ENCODE measurements around the gene BEND2.
"Not testable (repeated sequence)": the region's sequence is repeated elsewhere in the genome, so short reads cannot be mapped to it uniquely, and the experiment has no call there.

BEND2 gene

GRCh38 chrX:18220786-18221185 is at the start of gene BEND2:
Gene BEND2, minus strand, starts transcription at chrX:18220886. Its CDS starts 136 bp downstream, at chrX:18220750.
- DNase-seq: no peak

DNA sequence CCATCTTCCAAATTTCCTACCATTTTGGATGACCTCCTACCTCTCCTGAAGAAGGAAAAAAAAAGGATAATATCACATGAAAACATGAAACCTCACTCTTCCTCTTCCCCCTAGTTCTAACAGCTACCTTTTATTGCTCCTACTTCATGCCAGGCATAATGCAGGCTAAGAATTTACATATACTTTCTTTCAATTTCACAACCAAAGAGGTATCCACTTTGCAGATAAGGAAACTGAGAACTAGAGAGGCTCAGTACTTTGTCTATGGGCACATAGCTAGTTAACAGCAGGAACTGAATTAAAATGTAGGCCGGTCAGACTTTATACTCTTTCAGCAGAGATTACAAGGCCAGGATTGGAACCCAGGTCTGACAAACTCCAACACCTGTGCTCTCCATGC is 34.4 kb upstream of the BEND2 start:
- no peak for DNase-seq

DNA sequence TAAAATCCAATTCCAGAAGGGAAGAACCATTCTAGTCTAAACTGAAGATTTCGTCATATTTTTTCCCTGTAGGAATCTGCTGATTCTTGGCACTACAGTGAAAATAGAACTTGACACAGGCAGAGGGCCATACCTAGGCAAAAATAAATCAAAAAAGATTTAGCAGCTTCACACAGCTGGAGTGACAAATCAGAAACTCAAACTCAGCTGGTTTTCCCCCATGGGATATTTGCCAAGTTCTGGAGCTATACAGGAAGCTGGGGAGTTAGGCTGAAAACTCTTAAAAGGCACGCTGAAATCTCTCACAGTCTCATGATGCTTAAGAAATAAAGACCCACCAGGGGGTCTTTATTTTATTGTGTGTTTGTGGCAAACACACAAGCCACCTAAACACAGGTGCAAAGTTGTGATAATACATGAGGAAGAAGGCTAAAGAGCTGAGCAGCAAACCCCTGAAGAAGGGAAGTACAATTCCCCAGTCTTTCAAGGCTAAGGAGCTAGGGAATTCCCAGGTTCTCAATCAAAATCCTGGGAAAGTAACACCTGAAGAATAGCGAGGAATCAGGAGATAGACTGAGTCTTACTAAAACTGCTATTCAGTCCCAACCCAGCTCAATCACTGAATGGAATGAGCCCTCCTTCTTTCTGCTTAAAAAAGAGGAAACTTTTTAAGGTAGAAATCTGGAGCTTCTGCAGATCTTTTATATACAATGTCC is 32.1 kb upstream of the BEND2 start:
- DNase-seq: no peak

DNA sequence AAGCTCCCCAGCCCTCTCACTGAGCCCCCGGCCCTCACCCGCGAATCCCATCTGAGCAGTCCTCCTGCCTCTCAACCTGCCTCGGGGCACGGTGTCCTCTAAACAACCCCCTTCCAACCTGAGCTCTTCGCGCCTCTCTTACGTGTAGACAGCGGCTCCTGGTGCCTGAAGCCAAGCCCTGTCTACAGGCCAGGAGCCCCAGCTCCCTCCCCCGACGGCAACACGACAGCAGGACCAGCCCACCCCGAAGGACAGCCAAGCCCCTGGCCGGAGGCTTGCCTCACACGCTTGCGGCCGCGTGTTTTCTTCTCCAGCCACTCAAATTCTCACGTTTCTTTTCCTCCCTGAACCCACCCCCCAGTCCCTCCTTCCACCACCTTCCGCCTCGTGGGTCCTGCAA is 9.0 kb upstream of the BEND2 start:
- not testable (repeated sequence) for DNase-seq

- DNase-seq: no peak
Measured at GRCh38 chrX:18228069-18228468, 7.4 kb upstream of the BEND2 start.

DNA sequence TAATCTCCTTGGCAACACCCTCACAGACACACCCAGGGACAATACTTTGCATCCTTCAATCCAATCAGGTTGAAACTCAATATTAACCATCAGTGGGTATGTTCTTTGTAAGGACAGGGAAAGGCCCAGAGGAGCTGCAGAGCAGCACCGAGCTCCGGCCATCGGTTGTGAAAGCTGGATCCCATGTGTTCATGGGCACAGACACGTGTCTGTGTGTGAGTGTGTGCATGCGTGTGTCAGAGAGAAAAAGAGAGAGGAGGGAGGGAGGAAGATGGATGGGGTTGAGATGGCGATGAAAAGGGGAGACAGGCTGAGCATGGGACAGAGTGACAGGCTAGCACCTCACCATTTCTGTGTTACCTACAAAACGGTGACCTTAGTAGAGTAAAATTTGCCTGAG is 6.8 kb upstream of the BEND2 start:
- DNase-seq: no peak

DNA sequence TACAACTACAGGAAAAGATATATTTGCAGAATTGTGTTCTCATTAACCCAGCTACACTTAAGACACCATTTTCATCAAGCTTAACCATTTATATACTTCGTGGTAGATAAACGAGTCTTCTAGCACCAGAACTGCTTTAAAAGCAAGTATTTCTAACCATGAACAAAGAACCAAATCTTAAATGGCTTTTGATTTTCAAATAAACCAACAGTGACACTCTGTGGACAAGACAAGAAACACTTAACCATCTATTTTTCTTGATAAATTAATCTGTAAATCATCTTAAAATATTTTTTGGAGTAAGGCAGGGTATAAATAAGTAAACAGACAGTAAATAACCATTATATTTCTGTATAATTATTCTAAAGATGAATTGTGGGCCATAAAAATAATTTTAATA is 10.2 kb downstream of the BEND2 start:
- no peak for DNase-seq

- no peak for DNase-seq
Measured at GRCh38 chrX:18206657-18207056, 14.0 kb downstream of the BEND2 start.

- no peak for DNase-seq
Measured at GRCh38 chrX:18203631-18204030, 17.1 kb downstream of the BEND2 start.

DNA sequence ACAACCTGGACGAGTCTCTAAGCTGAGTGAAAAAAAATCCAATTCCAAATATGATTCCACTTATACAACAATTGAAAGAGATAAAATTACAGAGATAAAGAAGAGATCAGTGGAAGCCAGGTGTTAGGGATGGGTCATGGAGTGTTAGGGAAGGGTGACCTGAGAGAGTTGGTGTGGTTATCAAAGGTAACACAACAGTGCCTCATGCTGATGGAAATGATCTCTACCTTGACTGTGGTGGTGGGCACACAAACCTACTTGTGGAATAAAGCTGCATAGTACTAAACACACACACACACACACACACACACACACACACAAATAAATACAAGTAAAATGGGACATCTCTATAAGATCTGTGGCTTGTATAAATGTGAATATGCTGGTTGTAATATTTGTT is 26.0 kb downstream of the BEND2 start:
- DNase-seq: no peak

GRCh38 chrX:18179446-18179845 is 41.2 kb downstream of the BEND2 start:
- no peak for DNase-seq

DNA sequence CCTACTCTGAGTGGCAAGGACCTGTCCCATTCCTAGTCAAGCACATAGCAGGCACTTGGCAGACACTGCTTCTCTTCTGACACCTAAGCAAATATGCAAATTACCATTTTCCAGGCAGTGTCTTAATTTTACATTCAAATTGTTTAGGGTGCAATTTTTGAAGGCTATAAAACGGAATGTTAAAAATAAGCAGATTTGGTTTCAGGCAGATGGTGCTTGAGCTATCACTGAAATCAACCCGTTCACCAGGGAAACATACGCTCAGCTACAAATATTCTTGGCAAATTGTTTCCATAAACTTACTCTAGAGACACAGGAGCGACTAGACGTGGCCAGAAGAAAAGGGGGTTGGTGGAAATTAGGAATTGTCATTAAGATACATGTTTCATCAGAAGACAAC is 45.7 kb downstream of the BEND2 start:
- DNase-seq: no peak

DNA sequence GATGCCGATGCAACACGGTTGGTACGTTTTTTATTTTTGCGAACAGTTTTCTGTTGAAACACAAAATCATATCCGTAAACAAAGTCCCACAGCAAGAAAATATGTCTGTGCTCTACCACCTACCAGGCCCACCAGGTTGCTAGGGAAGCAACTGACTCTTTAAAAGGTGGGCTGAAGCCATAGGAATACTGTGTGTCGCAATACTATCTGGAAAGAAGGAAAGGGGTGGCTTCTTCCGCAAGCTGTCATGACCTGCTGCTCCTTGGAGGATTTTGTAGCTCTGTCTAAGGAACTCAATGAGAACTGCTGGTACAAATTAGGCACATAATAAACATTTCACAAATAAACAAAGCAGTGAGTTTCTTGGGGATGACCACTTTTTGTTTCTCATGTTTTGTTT is 46.5 kb downstream of the BEND2 start:
- no peak for DNase-seq

DNA sequence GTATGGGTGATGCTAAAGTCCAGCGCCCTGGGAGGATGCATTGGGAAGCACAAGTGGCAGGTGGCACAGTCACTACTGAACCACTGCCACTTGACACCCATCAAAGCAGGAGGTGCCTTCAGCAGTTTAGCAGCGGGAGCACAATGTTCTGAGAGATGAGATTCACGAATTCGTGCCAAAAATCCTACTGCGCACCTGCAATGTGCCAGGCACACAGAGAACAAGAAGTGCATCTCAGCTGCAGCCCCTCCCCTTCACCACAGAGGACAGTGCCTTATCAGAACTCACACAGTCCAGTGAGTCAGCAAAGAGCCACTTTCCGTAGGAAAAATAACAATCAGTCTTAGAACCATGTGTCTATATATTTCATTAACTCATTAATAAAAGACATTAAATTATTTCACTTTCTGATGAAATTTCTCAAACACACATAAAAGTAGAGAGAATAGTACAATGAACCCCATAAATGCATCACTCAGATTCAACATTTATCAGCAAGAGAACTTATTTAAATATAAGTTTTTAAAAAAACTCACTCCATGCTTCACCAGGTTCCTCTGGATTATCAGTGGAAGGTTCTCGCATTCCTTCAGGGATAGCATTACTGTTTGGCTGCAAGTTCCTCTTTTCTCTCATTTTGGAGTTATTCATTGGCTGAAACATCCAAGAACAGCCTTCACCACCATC is 47.0 kb downstream of the BEND2 start:
- DNase-seq: no peak

- DNase-seq: no peak
Measured at GRCh38 chrX:18172970-18173369, 47.7 kb downstream of the BEND2 start.

DNA sequence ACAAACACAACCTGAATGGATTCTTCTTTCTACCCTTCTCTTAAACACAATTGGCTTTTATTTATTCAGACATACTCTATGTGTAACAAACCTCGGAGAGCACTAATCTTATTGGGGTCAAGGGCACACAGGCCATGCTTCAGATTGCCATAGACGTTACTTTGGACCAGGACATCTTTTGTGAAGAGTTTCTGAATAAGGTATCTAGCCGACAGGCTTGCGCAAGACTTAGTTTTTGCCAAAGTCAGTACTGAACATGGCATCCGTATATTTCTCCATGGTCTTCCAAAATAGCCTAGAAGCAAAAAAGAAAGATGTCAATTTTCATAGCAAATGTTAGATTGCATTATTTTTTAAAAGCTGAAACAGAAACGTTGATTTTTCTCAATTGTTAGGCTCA is 49.8 kb downstream of the BEND2 start:
- DNase-seq: no peak

DNA sequence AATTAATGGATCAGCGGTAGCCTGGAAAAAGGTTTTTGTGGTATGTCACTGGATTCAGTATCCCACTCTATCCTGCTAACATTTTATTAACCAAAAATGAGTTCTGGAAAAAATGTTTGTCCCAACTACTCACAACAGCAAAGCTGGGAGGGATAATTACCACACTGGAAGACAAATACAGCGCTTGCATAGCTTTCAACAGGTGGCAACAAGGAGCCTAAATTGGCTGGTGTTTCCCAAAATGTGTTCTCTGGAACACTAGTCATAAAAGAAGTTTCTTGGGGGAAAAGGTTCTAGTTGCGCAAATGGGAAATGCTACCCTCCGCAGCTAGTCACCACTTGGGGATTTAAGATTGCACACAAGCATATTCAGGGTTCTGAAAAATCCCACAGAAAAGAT is 54.6 kb downstream of the BEND2 start:
- DNase-seq: no peak

GRCh38 chrX:18160369-18160768 is 60.3 kb downstream of the BEND2 start:
- DNase-seq: no peak

DNA sequence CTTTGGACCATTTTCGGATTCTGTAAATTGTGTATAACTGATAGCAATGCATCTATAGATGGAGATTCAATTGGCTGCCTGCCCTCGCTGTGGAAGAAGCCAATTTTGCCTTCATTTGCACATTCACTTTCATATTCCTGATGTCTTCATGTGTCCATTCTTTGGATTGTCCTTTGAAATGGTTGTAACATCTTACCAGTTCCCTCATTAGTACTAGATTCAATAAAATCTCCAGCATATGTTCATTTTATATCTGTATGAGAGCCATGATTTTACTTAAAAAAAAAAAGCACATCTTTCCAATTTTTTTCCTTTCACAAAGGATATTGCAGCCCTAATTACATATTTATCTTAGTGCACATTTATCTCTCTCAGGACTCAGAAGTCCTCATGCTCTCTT is 61.7 kb downstream of the BEND2 start:
- no peak for DNase-seq

GRCh38 chrX:18151649-18152048 is 69.0 kb downstream of the BEND2 start:
- DNase-seq: no peak

DNA sequence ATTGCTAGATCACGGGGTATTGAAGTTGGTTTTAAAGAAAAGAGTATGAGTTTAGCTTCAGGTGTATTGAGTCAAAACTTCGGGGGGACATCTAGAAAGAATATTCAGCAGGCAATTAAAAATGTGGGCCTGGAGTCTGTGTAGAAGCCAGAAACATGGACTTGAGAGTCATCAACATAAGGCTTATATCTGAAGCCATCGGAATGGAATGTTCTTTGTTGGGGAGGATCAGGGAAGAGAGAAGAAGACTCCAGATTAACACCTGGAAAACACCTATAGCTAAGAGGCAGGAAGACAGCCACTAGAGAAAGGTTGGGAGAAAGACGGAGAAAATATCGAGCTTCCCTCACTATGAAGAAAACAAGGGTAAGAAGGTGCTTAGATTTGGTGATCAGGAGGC is 69.5 kb downstream of the BEND2 start:
- DNase-seq: no peak

DNA sequence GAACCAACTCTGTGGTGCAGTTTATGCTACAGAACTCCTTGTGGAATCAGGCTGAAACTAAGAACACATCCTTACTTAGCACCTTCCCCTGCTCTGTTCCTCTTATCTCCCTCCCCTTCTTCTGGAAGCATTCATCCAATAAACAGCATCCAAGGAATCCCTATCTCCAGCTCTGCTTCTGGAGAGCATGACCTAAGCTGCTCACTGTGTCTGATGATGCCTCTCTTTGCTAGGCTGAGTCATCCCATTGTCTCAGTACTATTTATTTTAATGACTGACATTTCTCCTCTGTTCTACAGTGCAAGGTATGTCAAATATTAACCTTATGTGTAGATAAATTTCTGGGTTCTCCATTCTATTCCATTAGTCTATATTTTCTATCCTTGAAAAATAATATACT is 71.2 kb downstream of the BEND2 start:
- no peak for DNase-seq

DNA sequence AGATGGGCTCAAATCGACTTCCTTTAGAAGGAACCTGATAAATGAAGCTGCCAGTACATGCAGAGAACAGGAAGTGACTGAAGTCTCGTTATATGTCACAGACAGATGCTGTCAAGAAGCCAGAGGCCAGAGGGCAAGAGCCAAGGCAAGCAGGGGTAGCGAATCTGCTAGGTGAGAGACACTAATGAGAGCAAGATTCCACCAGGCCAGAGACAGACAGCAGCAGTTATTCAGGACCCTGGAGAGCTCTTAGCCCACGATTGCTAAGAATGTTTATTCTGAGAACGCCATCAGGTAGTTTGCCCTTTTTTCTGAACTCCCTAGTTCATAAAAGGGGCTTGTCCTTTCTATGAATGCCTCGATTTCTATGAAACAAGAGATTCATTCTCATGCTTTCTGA is 73.7 kb downstream of the BEND2 start:
- no peak for DNase-seq

- DNase-seq: no peak
Measured at GRCh38 chrX:18146009-18146408, 74.7 kb downstream of the BEND2 start.

DNA sequence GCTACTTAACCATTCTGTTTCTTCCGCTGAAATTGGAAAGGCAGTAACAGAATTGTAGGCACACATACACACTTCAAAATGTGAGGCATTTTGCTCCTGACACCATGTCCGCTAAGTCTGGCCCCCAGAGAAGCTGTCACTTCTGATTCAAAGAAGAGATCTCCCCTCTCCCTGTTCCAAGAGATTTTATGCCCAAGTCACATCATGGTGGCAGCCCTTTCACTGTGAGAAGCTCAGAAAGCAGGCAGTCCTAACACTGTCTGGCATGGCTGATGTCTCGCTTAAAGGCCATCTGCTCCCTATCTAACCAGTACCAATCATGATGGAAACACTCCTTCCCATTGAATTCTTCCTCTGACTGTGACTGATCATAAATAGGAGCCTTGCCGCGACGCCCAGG is 83.9 kb downstream of the BEND2 start:
- DNase-seq: no peak
